Lower leg skin (tissue), 4 donors: ENCODE measurements around the gene DGKE. TPM values are rescaled to one million over a fixed set of nuclear protein-coding genes. Genes with fewer than 3 reads are reported as not detected.

Source experiments
- DNase-seq, 2 donors: peaks; one replicate each; pipeline ENCODE4 v3.0.0-alpha.2; 2019; ENCODE audit warnings: low spot score in 2 of 2
- H3K4me3 ChIP-seq: fragments of 200-600 bp; sonication (generic); 2 replicates; pipeline ENCODE4 v1.5.1; 2017; ENCODE audit warnings: mild to moderate bottlenecking, low read depth; ENCODE audit not compliant: poor library complexity, severe bottlenecking
- POLR2A ChIP-seq, 2 donors: fragments of 450-650 bp; IDR thresholded peaks; one replicate each; pipeline ENCODE4 v1.6.1; 2016 to 2017; ENCODE audit warnings: antibody characterized with exemption in 2 of 2, mild to moderate bottlenecking in 1 of 2, moderate library complexity in 1 of 2
- WGBS, 2 donors: methylation state at CpG; one replicate each; pipeline ENCODE4 v1.1.5; 2018; 5-methylcytosine and 5-hydroxymethylcytosine counted together
- intact Hi-C: fragments of 100-400 bp; cut with DNase I; formaldehyde crosslinking; loops from one replicate; pipeline ENCODE4 v1.15.0; 2023; ENCODE audit warnings: low total_unique reads
- total RNA-seq, 4 donors: library from RNA; depleted of rRNA; stranded (reverse); fragments of >200 nt; gene quantifications; one replicate each; pipeline ENCODE4 v1.1.0, GENCODE V29; 2016
- TF ChIP-seq, protein P1 (sequence below), 3 donors: fragments of 450-650 bp; IDR thresholded peaks; one replicate each; pipeline ENCODE4 v1.5.1; 2016; ENCODE audit warnings: antibody characterized with exemption in 3 of 3, mild to moderate bottlenecking in 3 of 3, moderate library complexity in 2 of 3

Gene DGKE
- total RNA-seq, 4 donors from 2014 or later: 2.5 to 5.7 (median 3.2) TPM

GRCh38 chr17:56838687-56839086 lies 4.7 kb downstream of the DGKE start:
- no peak for DNase-seq

GRCh38 chr17:56842577-56842976 lies 8.6 kb downstream of the DGKE start:
- no peak for DNase-seq
- no peak overlapping the region for H3K4me3 ChIP-seq
- 68 to 73% methylated on average over 2 of the region's 2 CpGs for WGBS, 2 donors
- TF ChIP-seq, protein P1, sequence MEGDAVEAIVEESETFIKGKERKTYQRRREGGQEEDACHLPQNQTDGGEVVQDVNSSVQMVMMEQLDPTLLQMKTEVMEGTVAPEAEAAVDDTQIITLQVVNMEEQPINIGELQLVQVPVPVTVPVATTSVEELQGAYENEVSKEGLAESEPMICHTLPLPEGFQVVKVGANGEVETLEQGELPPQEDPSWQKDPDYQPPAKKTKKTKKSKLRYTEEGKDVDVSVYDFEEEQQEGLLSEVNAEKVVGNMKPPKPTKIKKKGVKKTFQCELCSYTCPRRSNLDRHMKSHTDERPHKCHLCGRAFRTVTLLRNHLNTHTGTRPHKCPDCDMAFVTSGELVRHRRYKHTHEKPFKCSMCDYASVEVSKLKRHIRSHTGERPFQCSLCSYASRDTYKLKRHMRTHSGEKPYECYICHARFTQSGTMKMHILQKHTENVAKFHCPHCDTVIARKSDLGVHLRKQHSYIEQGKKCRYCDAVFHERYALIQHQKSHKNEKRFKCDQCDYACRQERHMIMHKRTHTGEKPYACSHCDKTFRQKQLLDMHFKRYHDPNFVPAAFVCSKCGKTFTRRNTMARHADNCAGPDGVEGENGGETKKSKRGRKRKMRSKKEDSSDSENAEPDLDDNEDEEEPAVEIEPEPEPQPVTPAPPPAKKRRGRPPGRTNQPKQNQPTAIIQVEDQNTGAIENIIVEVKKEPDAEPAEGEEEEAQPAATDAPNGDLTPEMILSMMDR (IDR thresholded peaks at IDR 0.05): no peak
- TF ChIP-seq POLR2A (IDR thresholded peaks at IDR 0.05): no peak
- intact Hi-C loops: no loop called here

More at GRCh38 chr17:56838687-56839086, 4.7 kb downstream of the DGKE start:
- TF ChIP-seq POLR2A (IDR thresholded peaks at IDR 0.05): no peak
- TF ChIP-seq, protein P1 (IDR thresholded peaks at IDR 0.05): no peak
- WGBS, 2 donors: 82 to 87% methylated on average over 3 of the region's 3 CpGs
- intact Hi-C loops: no loop called here
- no peak overlapping the region for H3K4me3 ChIP-seq

- no peak overlapping the region for H3K4me3 ChIP-seq
- TF ChIP-seq, protein P1 (IDR thresholded peaks at IDR 0.05): no peak
- TF ChIP-seq POLR2A (IDR thresholded peaks at IDR 0.05): no peak
- intact Hi-C loops: no loop called here
- 90 to 97% methylated on average over 1 of the region's 1 CpG for WGBS, 2 donors
- no peak for DNase-seq
Observed at GRCh38 chr17:56845934-56846333, 12.0 kb downstream of the DGKE start.

- intact Hi-C loops: no loop called here
- TF ChIP-seq, protein P1 (IDR thresholded peaks at IDR 0.05): no peak
- no peak for TF ChIP-seq POLR2A (IDR thresholded peaks at IDR 0.05)
- no peak overlapping the region for H3K4me3 ChIP-seq
- DNase-seq: no peak
- WGBS, 2 donors: 93 to 95% methylated on average over 4 of the region's 4 CpGs
Observed at GRCh38 chr17:56847106-56847505, 13.2 kb downstream of the DGKE start.

DNA sequence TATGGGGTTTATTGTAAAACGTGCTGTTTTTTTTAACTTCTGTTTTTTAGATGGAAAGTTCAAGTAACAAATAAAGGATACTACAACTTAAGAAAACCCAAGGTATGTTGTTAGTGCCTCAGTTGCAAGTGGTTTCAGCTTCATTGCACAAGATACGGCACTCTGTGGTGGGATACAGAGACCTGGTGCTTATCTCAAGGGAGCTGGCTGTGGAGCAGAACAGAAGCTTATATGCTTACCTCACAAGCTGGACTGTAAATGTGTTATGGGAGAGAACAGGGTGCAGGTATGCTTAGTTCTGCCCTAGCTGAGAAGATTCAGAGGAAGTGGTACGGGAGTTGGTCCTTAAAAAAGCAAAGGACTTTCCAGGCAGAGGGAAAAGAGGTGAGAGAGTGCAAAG lies 15.2 kb downstream of the DGKE start:
- no peak for DNase-seq
- WGBS, 2 donors: 48 to 66% methylated on average over 3 of the region's 3 CpGs
- TF ChIP-seq, protein P1 (IDR thresholded peaks at IDR 0.05): no peak
- TF ChIP-seq POLR2A (IDR thresholded peaks at IDR 0.05): no peak
- no peak overlapping the region for H3K4me3 ChIP-seq
- intact Hi-C loops: no loop called here

DNA sequence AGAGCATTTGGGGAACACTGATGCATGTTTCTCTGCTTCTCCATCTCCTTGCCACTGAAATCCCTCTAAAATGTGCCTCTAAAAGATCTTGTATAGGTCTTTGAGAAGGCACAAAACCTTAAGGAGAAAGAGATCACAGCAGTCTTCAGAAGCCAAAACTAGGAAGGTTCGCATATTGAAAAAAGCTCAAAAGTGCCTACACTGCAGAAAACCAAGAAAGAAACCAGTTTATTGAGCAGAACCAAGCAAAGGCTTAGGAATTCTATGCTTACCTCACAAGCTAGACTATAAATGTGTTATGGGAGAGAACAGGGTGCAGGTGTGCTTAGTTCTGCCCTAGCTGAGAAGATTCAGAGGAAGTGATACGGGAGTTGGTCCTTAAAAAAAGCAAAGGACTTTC lies 16.6 kb downstream of the DGKE start:
- no peak overlapping the region for H3K4me3 ChIP-seq
- DNase-seq: no peak
- 92 to 95% methylated on average over 2 of the region's 2 CpGs for WGBS, 2 donors
- intact Hi-C loops: no loop called here
- TF ChIP-seq POLR2A (IDR thresholded peaks at IDR 0.05): no peak
- TF ChIP-seq, protein P1 (IDR thresholded peaks at IDR 0.05): no peak
